Sigmoid colon (tissue), 7 donors: ENCODE measurements around the gene PTPRQ. TPM values are rescaled to one million over a fixed set of nuclear protein-coding genes. Genes with fewer than 3 reads are reported as not detected.

Experiments used
- DNase-seq: peaks from one replicate; pipeline ENCODE4 v3.0.0-alpha.2; 2019
- H3K27ac ChIP-seq, 4 donors: fragments of 200-600 bp; sonication (generic); one replicate each; pipeline ENCODE4 v1.5.1; 2016 to 2019; ENCODE audit warnings: mild to moderate bottlenecking in 1 of 4
- H3K27me3 ChIP-seq, 3 donors: fragments of 200-600 bp; sonication (generic); one replicate each; pipeline ENCODE4 v1.5.1; 2019; ENCODE audit warnings: mild to moderate bottlenecking in 1 of 3
- H3K36me3 ChIP-seq, 4 donors: fragments of 200-600 bp; sonication (generic); one replicate each; pipeline ENCODE4 v1.5.1; 2016 to 2019
- H3K4me1 ChIP-seq, 4 donors: fragments of 200-600 bp; sonication (generic); one replicate each; pipeline ENCODE4 v1.5.1; 2017 to 2019
- H3K4me3 ChIP-seq, 4 donors: fragments of 200-600 bp; sonication (generic); one replicate each; pipeline ENCODE4 v1.5.1; 2017 to 2019; ENCODE audit warnings: mild to moderate bottlenecking in 2 of 4, moderate library complexity in 1 of 4
- H3K9me3 ChIP-seq, 4 donors: fragments of 200-600 bp in 3 of 4; sonication (generic) in 3 of 4; one replicate each; pipeline versions ENCODE4 v1.5.1 to v1.6.1; 2013 to 2019
- EP300 ChIP-seq, 4 donors: sonication (generic); formaldehyde crosslinking; IDR thresholded peaks; one replicate each; pipeline ENCODE4 v1.6.1; 2017; ENCODE audit warnings: antibody characterized with exemption in 4 of 4
- POLR2A ChIP-seq, 2 donors: fragments of 450-650 bp; IDR thresholded peaks; one replicate each; pipeline ENCODE4 v1.6.1; 2016; ENCODE audit warnings: antibody characterized with exemption in 2 of 2, mild to moderate bottlenecking in 2 of 2, moderate library complexity in 2 of 2
- POLR2AphosphoS5 ChIP-seq, 4 donors: sonication (generic); formaldehyde crosslinking; IDR thresholded peaks; one replicate each; pipeline ENCODE4 v1.6.1; 2017; ENCODE audit warnings: antibody characterized with exemption in 4 of 4
- WGBS, 2 donors: extraction: QIAGEN DNeasy Blood & Tissue Kit; methylation state at CpG; one replicate each; pipeline ENCODE4 v1.1.7; 2013; 5-methylcytosine and 5-hydroxymethylcytosine counted together
- intact Hi-C: fragments of 100-400 bp; cut with DNase I; formaldehyde crosslinking; loops from one replicate; pipeline ENCODE4 v1.15.1; 2023
- polyA plus RNA-seq, 3 donors: library from polyadenylated mRNA; stranded (reverse); fragments of 200-250 nt; gene quantifications; one replicate each; pipeline ENCODE4 v1.2.3, GENCODE V29; 2013
- total RNA-seq, 4 donors: library from RNA; depleted of rRNA; stranded (reverse); fragments of >200 nt; gene quantifications; one replicate each; pipeline ENCODE4 v1.1.0, GENCODE V29; 2016
- TF ChIP-seq, protein P1 (sequence below), 4 experiments: fragments of 450-650 bp in 3 of 4; fragments of 200-600 bp in 1 of 4; IDR thresholded peaks; one replicate each; pipeline ENCODE4 v1.5.1; 2016 to 2019; ENCODE audit warnings: antibody characterized with exemption in 4 of 4, mild to moderate bottlenecking in 3 of 4, moderate library complexity in 2 of 4
- donor health status: healthy with polysubstance abuse.
- donor health status: Bipolar disorder and iron deficiency.
- donor health status: healthy.

Gene PTPRQ
- total and polyA plus RNA-seq, 7 donors = 0.33 to 1.9 (median 0.59) TPM; not detected in 3

DNA sequence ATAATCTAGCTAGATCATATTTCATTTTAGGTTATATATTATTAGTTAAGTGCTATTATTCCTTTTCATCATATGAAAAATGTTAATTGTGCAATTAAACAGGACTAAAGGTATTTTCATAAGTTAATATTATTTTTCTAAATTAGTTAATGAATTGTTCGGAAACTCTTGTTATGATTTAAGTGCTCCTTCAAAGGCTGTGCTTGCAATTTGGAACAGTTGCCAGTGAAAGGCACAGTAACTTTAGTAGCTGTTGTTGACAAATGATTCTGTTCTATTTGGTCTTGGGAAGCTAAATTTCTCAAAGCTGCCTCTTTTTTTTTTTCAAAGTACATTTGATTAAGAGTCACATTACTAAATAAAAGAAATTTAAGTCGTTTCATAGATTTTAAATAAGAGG is 40.7 kb downstream of the PTPRQ start:
- no peaks in the 10 kb centered on the region for H3K27me3 ChIP-seq
- intact Hi-C loops = no loop called here
- H3K4me3 ChIP-seq = no peak overlapping the region
- TF ChIP-seq POLR2A (IDR thresholded peaks at IDR 0.05) (no peak), POLR2AphosphoS5 (IDR thresholded peaks at IDR 0.05) (no peak), EP300 (IDR thresholded peaks at IDR 0.05) (no peak)
- TF ChIP-seq, protein P1, sequence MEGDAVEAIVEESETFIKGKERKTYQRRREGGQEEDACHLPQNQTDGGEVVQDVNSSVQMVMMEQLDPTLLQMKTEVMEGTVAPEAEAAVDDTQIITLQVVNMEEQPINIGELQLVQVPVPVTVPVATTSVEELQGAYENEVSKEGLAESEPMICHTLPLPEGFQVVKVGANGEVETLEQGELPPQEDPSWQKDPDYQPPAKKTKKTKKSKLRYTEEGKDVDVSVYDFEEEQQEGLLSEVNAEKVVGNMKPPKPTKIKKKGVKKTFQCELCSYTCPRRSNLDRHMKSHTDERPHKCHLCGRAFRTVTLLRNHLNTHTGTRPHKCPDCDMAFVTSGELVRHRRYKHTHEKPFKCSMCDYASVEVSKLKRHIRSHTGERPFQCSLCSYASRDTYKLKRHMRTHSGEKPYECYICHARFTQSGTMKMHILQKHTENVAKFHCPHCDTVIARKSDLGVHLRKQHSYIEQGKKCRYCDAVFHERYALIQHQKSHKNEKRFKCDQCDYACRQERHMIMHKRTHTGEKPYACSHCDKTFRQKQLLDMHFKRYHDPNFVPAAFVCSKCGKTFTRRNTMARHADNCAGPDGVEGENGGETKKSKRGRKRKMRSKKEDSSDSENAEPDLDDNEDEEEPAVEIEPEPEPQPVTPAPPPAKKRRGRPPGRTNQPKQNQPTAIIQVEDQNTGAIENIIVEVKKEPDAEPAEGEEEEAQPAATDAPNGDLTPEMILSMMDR (IDR thresholded peaks at IDR 0.05) = no peak
- no peak overlapping the region for H3K27ac ChIP-seq
- no peaks in the 10 kb centered on the region for H3K36me3 ChIP-seq
- WGBS, 2 donors = 51 to 61% methylated on average over 2 of the region's 2 CpGs
- H3K9me3 ChIP-seq = no peaks in the 10 kb centered on the region
- DNase-seq = no peak
- no peaks in the 10 kb centered on the region for H3K4me1 ChIP-seq

- Histone ChIP-seq H3K4me1 (no peaks in the 10 kb centered on the region), H3K9me3 (no peaks in the 10 kb centered on the region), H3K4me3 (no peak overlapping the region), H3K36me3 (no peaks in the 10 kb centered on the region), H3K27me3 (no peaks in the 10 kb centered on the region), H3K27ac (no peak overlapping the region)
- TF ChIP-seq EP300 (IDR thresholded peaks at IDR 0.05) (no peak), POLR2AphosphoS5 (IDR thresholded peaks at IDR 0.05) (no peak), POLR2A (IDR thresholded peaks at IDR 0.05) (no peak)
- TF ChIP-seq, protein P1 (IDR thresholded peaks at IDR 0.05) = no peak
- DNase-seq = no peak
- 39 to 68% methylated on average over 5 of the region's 5 CpGs for WGBS, 2 donors
- intact Hi-C loops = no loop called here
Observed at GRCh38 chr12:80485222-80485987, 41.4 kb downstream of the PTPRQ start.

- WGBS, 2 donors = 57 to 73% methylated on average over 2 of the region's 2 CpGs
- H3K4me1 ChIP-seq = no peaks in the 10 kb centered on the region
- DNase-seq = no peak
Observed at GRCh38 chr12:80490329-80490728, 46.3 kb downstream of the PTPRQ start.

GRCh38 chr12:80491166-80491565 is 47.1 kb downstream of the PTPRQ start:
- no peak for DNase-seq
- Histone ChIP-seq H3K27me3 (no peaks in the 10 kb centered on the region), H3K9me3 (no peaks in the 10 kb centered on the region), H3K36me3 (no peaks in the 10 kb centered on the region), H3K27ac (no peak overlapping the region), H3K4me1 (no peaks in the 10 kb centered on the region), H3K4me3 (no peak overlapping the region)
- intact Hi-C loops = no loop called here
- TF ChIP-seq POLR2AphosphoS5 (IDR thresholded peaks at IDR 0.05) (no peak), EP300 (IDR thresholded peaks at IDR 0.05) (no peak), POLR2A (IDR thresholded peaks at IDR 0.05) (no peak)
- TF ChIP-seq, protein P1 (IDR thresholded peaks at IDR 0.05) = no peak

More at GRCh38 chr12:80490329-80490728, 46.3 kb downstream of the PTPRQ start:
- H3K27ac ChIP-seq = no peak overlapping the region
- no peaks in the 10 kb centered on the region for H3K9me3 ChIP-seq
- TF ChIP-seq EP300 (IDR thresholded peaks at IDR 0.05) = no peak
- no peak for TF ChIP-seq POLR2A (IDR thresholded peaks at IDR 0.05)
- no peak for TF ChIP-seq POLR2AphosphoS5 (IDR thresholded peaks at IDR 0.05)
- TF ChIP-seq, protein P1 (IDR thresholded peaks at IDR 0.05) = no peak
- H3K27me3 ChIP-seq = no peaks in the 10 kb centered on the region
- intact Hi-C loops = no loop called here
- no peak overlapping the region for H3K4me3 ChIP-seq
- no peaks in the 10 kb centered on the region for H3K36me3 ChIP-seq

GRCh38 chr12:80493466-80493865 is 49.4 kb downstream of the PTPRQ start:
- Histone ChIP-seq H3K36me3 (no peaks in the 10 kb centered on the region), H3K27me3 (no peaks in the 10 kb centered on the region), H3K4me3 (no peak overlapping the region), H3K4me1 (no peaks in the 10 kb centered on the region), H3K27ac (no peak overlapping the region), H3K9me3 (no peaks in the 10 kb centered on the region)
- 92 to 95% methylated on average over 2 of the region's 2 CpGs for WGBS, 2 donors
- TF ChIP-seq POLR2AphosphoS5 (IDR thresholded peaks at IDR 0.05) = no peak
- no peak for TF ChIP-seq EP300 (IDR thresholded peaks at IDR 0.05)
- no peak for TF ChIP-seq POLR2A (IDR thresholded peaks at IDR 0.05)
- TF ChIP-seq, protein P1 (IDR thresholded peaks at IDR 0.05) = no peak
- DNase-seq = no peak
- intact Hi-C loops = no loop called here
